GM23338 (cell line): ENCODE results near the gene ADD1.

ENCODE experiments used
- CREB1 ChIP-seq: fragments of 250-450 bp; sonication (Bioruptor Pico); IDR thresholded peaks from 2 replicates; pipeline ENCODE4 v1.5.0; 2020; ENCODE audit warnings: low read depth, mild to moderate bottlenecking, moderate library complexity
- EZH2 ChIP-seq: fragments of 200-600 bp; sonication (generic); IDR thresholded peaks from one replicate; pipeline ENCODE4 v1.8.0; 2017; ENCODE audit warnings: antibody characterized with exemption, mild to moderate bottlenecking, low read depth; ENCODE audit not compliant: unreplicated experiment
- EZH2phosphoT487 ChIP-seq: fragments of 200-600 bp; sonication (generic); IDR thresholded peaks from one replicate; pipeline ENCODE4 v1.8.1; 2018; ENCODE audit warnings: antibody characterized with exemption; ENCODE audit not compliant: unreplicated experiment
- JUNB ChIP-seq: IDR thresholded peaks from one replicate; pipeline ENCODE4 v1.6.1; 2016; ENCODE audit warnings: antibody characterized with exemption; ENCODE audit not compliant: unreplicated experiment
- NANOG ChIP-seq: IDR thresholded peaks from 2 replicates; pipeline ENCODE4 v1.6.1; 2016; ENCODE audit warnings: antibody characterized with exemption, borderline replicate concordance
- POLR2AphosphoS5 ChIP-seq: IDR thresholded peaks from 2 replicates; pipeline ENCODE4 v1.6.1; 2016; ENCODE audit warnings: antibody characterized with exemption, low read depth
- STAT1 ChIP-seq: IDR thresholded peaks from one replicate; pipeline ENCODE4 v1.6.1; 2016; ENCODE audit warnings: antibody characterized with exemption; ENCODE audit not compliant: unreplicated experiment
- ZNF331 ChIP-seq: fragments of 250-450 bp; sonication (Bioruptor Pico); IDR thresholded peaks from 2 replicates; pipeline ENCODE4 v1.5.0; 2020; ENCODE audit warnings: low read depth, mild to moderate bottlenecking, moderate library complexity
- TF ChIP-seq, protein P1 (sequence below), 2 experiments: fragments of 200-600 bp in 1 of 2; sonication (generic) in 1 of 2; conservative IDR thresholded peaks; 2 replicates each; pipeline versions ENCODE4 v1.5.1 to v1.6.1; 2016 to 2017; ENCODE audit warnings: antibody characterized with exemption in 2 of 2, low read depth in 2 of 2, mild to moderate bottlenecking in 2 of 2, moderate library complexity in 1 of 2
- TF ChIP-seq, protein P2 (sequence below): IDR thresholded peaks from one replicate; pipeline ENCODE4 v1.6.1; 2018; ENCODE audit warnings: antibody characterized with exemption; ENCODE audit not compliant: unreplicated experiment
- TF ChIP-seq, protein P3 (sequence below): fragments of 250-450 bp; sonication (Bioruptor Pico); IDR thresholded peaks from 2 replicates; pipeline ENCODE4 v1.5.0; 2020; ENCODE audit warnings: mild to moderate bottlenecking, moderate library complexity

DNA sequence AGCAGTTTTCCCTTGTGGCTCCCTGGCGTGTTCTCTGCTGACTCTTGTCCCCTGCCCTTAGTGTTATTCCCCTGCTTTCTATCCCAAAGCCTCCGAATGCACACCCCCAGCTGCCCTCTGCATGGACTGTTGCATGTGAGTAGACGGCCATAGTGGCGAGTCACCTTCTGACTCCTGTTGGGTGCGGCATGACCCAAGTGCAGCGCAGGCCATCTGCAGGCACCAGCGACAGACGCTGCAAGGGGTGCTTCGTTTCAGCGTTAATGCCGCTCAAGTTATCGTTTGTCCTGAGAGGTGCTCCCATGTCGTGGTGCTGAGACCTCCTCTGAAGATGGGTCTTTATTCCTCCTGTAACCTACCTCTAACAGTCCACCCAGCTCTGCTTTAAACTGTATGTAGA lies 61.9 kb downstream of the ADD1 start:
- TF ChIP-seq, protein P1, sequence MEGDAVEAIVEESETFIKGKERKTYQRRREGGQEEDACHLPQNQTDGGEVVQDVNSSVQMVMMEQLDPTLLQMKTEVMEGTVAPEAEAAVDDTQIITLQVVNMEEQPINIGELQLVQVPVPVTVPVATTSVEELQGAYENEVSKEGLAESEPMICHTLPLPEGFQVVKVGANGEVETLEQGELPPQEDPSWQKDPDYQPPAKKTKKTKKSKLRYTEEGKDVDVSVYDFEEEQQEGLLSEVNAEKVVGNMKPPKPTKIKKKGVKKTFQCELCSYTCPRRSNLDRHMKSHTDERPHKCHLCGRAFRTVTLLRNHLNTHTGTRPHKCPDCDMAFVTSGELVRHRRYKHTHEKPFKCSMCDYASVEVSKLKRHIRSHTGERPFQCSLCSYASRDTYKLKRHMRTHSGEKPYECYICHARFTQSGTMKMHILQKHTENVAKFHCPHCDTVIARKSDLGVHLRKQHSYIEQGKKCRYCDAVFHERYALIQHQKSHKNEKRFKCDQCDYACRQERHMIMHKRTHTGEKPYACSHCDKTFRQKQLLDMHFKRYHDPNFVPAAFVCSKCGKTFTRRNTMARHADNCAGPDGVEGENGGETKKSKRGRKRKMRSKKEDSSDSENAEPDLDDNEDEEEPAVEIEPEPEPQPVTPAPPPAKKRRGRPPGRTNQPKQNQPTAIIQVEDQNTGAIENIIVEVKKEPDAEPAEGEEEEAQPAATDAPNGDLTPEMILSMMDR (conservative IDR thresholded peaks at IDR 0.05; ENCODE audit: low read depth in 2 of 2), result no peak
- TF ChIP-seq POLR2AphosphoS5 (no peak), ZNF331 (CRISPR knock-in tag) (no peak), EZH2 (no peak), STAT1 (no peak), CREB1 (CRISPR knock-in tag) (no peak), EZH2phosphoT487 (no peak), NANOG (no peak), JUNB (no peak)
- TF ChIP-seq, protein P2, sequence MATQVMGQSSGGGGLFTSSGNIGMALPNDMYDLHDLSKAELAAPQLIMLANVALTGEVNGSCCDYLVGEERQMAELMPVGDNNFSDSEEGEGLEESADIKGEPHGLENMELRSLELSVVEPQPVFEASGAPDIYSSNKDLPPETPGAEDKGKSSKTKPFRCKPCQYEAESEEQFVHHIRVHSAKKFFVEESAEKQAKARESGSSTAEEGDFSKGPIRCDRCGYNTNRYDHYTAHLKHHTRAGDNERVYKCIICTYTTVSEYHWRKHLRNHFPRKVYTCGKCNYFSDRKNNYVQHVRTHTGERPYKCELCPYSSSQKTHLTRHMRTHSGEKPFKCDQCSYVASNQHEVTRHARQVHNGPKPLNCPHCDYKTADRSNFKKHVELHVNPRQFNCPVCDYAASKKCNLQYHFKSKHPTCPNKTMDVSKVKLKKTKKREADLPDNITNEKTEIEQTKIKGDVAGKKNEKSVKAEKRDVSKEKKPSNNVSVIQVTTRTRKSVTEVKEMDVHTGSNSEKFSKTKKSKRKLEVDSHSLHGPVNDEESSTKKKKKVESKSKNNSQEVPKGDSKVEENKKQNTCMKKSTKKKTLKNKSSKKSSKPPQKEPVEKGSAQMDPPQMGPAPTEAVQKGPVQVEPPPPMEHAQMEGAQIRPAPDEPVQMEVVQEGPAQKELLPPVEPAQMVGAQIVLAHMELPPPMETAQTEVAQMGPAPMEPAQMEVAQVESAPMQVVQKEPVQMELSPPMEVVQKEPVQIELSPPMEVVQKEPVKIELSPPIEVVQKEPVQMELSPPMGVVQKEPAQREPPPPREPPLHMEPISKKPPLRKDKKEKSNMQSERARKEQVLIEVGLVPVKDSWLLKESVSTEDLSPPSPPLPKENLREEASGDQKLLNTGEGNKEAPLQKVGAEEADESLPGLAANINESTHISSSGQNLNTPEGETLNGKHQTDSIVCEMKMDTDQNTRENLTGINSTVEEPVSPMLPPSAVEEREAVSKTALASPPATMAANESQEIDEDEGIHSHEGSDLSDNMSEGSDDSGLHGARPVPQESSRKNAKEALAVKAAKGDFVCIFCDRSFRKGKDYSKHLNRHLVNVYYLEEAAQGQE, result no peak
- TF ChIP-seq, protein P3, sequence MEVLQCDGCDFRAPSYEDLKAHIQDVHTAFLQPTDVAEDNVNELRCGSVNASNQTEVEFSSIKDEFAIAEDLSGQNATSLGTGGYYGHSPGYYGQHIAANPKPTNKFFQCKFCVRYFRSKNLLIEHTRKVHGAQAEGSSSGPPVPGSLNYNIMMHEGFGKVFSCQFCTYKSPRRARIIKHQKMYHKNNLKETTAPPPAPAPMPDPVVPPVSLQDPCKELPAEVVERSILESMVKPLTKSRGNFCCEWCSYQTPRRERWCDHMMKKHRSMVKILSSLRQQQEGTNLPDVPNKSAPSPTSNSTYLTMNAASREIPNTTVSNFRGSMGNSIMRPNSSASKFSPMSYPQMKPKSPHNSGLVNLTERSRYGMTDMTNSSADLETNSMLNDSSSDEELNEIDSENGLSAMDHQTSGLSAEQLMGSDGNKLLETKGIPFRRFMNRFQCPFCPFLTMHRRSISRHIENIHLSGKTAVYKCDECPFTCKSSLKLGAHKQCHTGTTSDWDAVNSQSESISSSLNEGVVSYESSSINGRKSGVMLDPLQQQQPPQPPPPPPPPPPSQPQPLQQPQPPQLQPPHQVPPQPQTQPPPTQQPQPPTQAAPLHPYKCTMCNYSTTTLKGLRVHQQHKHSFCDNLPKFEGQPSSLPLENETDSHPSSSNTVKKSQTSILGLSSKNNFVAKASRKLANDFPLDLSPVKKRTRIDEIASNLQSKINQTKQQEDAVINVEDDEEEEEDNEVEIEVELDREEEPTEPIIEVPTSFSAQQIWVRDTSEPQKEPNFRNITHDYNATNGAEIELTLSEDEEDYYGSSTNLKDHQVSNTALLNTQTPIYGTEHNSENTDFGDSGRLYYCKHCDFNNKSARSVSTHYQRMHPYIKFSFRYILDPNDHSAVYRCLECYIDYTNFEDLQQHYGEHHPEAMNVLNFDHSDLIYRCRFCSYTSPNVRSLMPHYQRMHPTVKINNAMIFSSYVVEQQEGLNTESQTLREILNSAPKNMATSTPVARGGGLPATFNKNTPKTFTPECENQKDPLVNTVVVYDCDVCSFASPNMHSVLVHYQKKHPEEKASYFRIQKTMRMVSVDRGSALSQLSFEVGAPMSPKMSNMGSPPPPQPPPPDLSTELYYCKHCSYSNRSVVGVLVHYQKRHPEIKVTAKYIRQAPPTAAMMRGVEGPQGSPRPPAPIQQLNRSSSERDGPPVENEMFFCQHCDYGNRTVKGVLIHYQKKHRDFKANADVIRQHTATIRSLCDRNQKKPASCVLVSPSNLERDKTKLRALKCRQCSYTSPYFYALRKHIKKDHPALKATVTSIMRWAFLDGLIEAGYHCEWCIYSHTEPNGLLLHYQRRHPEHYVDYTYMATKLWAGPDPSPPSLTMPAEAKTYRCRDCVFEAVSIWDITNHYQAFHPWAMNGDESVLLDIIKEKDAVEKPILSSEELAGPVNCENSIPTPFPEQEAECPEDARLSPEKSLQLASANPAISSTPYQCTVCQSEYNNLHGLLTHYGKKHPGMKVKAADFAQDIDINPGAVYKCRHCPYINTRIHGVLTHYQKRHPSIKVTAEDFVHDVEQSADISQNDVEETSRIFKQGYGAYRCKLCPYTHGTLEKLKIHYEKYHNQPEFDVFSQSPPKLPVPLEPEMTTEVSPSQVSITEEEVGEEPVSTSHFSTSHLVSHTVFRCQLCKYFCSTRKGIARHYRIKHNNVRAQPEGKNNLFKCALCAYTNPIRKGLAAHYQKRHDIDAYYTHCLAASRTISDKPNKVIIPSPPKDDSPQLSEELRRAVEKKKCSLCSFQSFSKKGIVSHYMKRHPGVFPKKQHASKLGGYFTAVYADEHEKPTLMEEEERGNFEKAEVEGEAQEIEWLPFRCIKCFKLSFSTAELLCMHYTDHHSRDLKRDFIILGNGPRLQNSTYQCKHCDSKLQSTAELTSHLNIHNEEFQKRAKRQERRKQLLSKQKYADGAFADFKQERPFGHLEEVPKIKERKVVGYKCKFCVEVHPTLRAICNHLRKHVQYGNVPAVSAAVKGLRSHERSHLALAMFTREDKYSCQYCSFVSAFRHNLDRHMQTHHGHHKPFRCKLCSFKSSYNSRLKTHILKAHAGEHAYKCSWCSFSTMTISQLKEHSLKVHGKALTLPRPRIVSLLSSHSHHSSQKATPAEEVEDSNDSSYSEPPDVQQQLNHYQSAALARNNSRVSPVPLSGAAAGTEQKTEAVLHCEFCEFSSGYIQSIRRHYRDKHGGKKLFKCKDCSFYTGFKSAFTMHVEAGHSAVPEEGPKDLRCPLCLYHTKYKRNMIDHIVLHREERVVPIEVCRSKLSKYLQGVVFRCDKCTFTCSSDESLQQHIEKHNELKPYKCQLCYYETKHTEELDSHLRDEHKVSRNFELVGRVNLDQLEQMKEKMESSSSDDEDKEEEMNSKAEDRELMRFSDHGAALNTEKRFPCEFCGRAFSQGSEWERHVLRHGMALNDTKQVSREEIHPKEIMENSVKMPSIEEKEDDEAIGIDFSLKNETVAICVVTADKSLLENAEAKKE (CRISPR knock-in tag), result no peak
